Dedifferentiated amniotic fluid mesenchymal stem cell (primary cell): Measurements from ENCODE around the gene TBC1D16.

ENCODE experiments used
- DNase-seq: peaks from one replicate; pipeline ENCODE4 v3.0.0-alpha.2; 2016; ENCODE audit errors: extremely low spot score

The TBC1D16 gene

GRCh38 chr17:79940459-79941087, 95.1 kb downstream of the TBC1D16 start:
- DNase-seq: no peak

- no peak for DNase-seq
Observed at GRCh38 chr17:79939755-79940458, 95.8 kb downstream of the TBC1D16 start.

GRCh38 chr17:79939094-79939435, 96.6 kb downstream of the TBC1D16 start:
- no peak for DNase-seq

- DNase-seq: no peak
Observed at GRCh38 chr17:79938336-79939093, 97.2 kb downstream of the TBC1D16 start.

GRCh38 chr17:79937391-79938335, 98.0 kb downstream of the TBC1D16 start:
- no peak for DNase-seq

- no peak for DNase-seq
Observed at GRCh38 chr17:79936641-79937381, 98.9 kb downstream of the TBC1D16 start.

GRCh38 chr17:79936050-79936449, 99.6 kb downstream of the TBC1D16 start:
- DNase-seq: no peak

GRCh38 chr17:79935197-79935885, 100.3 kb downstream of the TBC1D16 start:
- no peak for DNase-seq

GRCh38 chr17:79934653-79934970, 101.1 kb downstream of the TBC1D16 start:
- DNase-seq: no peak

GRCh38 chr17:79933863-79934652, 101.6 kb downstream of the TBC1D16 start:
- no peak for DNase-seq

- DNase-seq: no peak
Observed at GRCh38 chr17:79932451-79933306, 103.0 kb downstream of the TBC1D16 start.

- no peak for DNase-seq
Observed at GRCh38 chr17:79931817-79932309, 103.8 kb downstream of the TBC1D16 start.

- DNase-seq: no peak
Observed at GRCh38 chr17:79930877-79931816, 104.5 kb downstream of the TBC1D16 start.

GRCh38 chr17:79930062-79930876, 105.4 kb downstream of the TBC1D16 start:
- no peak for DNase-seq

GRCh38 chr17:79929257-79930061, 106.2 kb downstream of the TBC1D16 start:
- DNase-seq: no peak
